ENCODE measurements around the gene C1RL.

- TF ChIP-seq CTCF (IDR thresholded peaks at IDR 0.05) = no peak
- TF ChIP-seq POLR2A (IDR thresholded peaks at IDR 0.05) = no peak
These were observed 37.2 kb upstream of the C1RL start for GRCh38 chr12:7146228-7146627.
